Retinal pigment epithelial cell (primary cell): ENCODE results near the gene DLX3.

ENCODE experiments used
- DNase-seq: peaks from one replicate; pipeline ENCODE4 v3.0.0-alpha.2; 2010; ENCODE audit warnings: low read depth
- H3K4me3 ChIP-seq: 2 replicates; pipeline ENCODE4 v1.5.1; 2011; ENCODE audit warnings: mild to moderate bottlenecking, low read length, control low read depth, moderate library complexity
- CTCF ChIP-seq: conservative IDR thresholded peaks from 2 replicates; pipeline ENCODE4 v1.5.1; 2011; ENCODE audit warnings: low read depth, low read length, control low read depth, inconsistent platforms

DLX3 gene

GRCh38 chr17:49957350-49957749 lies 37.7 kb downstream of the DLX3 start:
- no peak for DNase-seq
- no peak for TF ChIP-seq CTCF
- H3K4me3 ChIP-seq = no peak overlapping the region

GRCh38 chr17:49956780-49957179 lies 38.2 kb downstream of the DLX3 start:
- no peak for DNase-seq
- no peak overlapping the region for H3K4me3 ChIP-seq
- no peak for TF ChIP-seq CTCF

GRCh38 chr17:49955157-49955556 lies 39.9 kb downstream of the DLX3 start:
- no peak for TF ChIP-seq CTCF
- no peak for DNase-seq
- H3K4me3 ChIP-seq = no peak overlapping the region

- TF ChIP-seq CTCF = no peak
- no peak for DNase-seq
- H3K4me3 ChIP-seq = no peak overlapping the region
Measured at GRCh38 chr17:49952912-49953497, 42.0 kb downstream of the DLX3 start.

GRCh38 chr17:49952209-49952911 lies 42.7 kb downstream of the DLX3 start:
- peak; percentile 13 for DNase-seq
- TF ChIP-seq CTCF = peak; percentile 99
- H3K4me3 ChIP-seq = no peak overlapping the region

- TF ChIP-seq CTCF = no peak
- H3K4me3 ChIP-seq = no peak overlapping the region
- DNase-seq = no peak
Measured at GRCh38 chr17:49951362-49952082, 43.5 kb downstream of the DLX3 start.
